Activated CD4-positive, alpha-beta T cell treated with anti-CD3 and anti-CD28 coated beads, Interleukin-2, amount 50 U/mL, for 24 hours (primary cell): ENCODE data around the gene CCNYL1.
"Not testable (repeated sequence)": the region's sequence is repeated elsewhere in the genome, so short reads cannot be mapped to it uniquely, and the experiment has no call there.

Experiments used
- DNase-seq, 2 donors: peaks; one replicate each; pipeline ENCODE4 v3.0.0-alpha.2; 2020; ENCODE audit warnings: low read depth in 1 of 2, low spot score in 1 of 2

Gene CCNYL1

GRCh38 chr2:207696911-207697310, 14.5 kb upstream of the CCNYL1 start:
- DNase-seq = not testable (repeated sequence)

DNA sequence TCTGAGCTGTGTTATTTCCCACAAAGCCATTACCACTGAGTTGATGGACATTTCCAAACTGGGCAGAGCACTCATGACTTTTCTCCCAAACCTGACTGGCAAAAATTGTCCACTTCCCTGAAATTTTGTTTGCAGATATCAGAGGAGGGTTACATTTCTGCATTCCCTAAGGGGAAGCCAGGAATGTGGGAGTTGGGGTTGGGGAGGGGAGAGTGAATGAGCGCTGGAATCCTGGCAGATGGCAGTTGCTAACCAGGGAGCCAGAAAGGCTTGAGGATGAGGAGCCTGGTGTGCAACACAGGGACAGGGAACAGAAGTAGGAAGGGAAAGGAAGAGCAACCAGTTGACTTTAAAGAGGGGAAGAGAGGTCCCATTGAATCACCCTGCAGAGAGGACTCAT, 14.0 kb upstream of the CCNYL1 start:
- DNase-seq = no peak

GRCh38 chr2:207698301-207698700, 13.1 kb upstream of the CCNYL1 start:
- DNase-seq = no peak

GRCh38 chr2:207704078-207704477, 7.4 kb upstream of the CCNYL1 start:
- DNase-seq = no peak

DNA sequence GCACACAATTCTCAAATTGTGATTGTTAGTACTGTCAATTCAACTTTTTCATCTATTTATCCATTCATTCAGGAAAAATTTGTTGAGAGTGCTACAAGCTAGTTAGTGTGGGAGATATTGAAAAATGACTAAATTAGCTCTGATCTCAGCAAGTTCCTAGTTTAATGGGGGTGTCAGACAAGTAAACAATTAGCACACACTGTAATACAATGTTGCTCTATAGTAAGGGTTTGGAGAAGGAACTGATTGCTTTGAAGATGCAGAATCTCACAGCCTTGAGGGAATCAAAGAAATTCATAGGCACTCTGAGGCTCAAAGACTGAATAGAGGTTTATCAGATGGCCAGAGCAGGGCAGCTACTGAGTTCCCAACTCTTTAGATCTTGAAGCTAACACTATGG, 6.8 kb upstream of the CCNYL1 start:
- DNase-seq = no peak

GRCh38 chr2:207706936-207707860, 4.2 kb upstream of the CCNYL1 start:
- no peak for DNase-seq

DNA sequence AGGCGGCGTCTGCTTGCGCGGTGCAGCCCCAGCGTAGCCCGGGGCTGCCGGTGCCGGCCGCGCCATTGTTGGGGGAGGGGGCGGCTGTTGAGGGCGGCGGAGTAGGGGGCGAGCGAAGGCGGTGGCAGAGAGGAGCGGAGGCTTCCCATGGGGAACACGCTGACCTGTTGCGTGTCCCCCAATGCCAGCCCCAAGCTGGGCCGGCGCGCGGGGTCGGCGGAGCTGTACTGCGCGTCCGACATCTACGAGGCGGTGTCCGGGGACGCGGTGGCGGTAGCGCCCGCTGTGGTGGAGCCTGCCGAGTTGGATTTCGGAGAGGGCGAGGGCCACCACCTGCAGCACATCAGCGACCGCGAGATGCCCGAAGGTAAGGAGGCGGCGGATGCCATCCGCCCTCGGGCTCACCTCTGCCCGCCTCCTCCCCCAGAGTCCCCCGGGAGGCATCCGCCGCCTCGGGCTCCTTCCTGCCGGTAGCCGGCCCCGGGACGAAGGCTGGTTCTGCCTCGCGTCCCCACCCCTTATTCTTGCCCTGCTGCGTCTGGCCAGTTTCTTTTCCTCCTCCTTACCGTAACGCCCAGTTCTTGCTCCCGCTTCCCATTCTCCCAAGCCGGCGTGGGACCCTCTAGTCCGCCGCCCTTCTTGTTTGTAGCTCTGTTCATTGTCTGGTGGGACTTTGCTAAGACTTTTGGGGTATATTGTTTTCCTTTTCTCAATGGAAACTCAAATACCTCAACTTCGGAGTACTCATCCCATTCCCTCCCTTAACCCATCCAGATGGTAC, 500 bp downstream of the CCNYL1 start:
- peak; percentile 10 to 21 for DNase-seq

- no peak for DNase-seq
Observed at GRCh38 chr2:207716056-207716455, 4.6 kb downstream of the CCNYL1 start.

GRCh38 chr2:207718521-207718920, 7.1 kb downstream of the CCNYL1 start:
- DNase-seq = no peak

DNA sequence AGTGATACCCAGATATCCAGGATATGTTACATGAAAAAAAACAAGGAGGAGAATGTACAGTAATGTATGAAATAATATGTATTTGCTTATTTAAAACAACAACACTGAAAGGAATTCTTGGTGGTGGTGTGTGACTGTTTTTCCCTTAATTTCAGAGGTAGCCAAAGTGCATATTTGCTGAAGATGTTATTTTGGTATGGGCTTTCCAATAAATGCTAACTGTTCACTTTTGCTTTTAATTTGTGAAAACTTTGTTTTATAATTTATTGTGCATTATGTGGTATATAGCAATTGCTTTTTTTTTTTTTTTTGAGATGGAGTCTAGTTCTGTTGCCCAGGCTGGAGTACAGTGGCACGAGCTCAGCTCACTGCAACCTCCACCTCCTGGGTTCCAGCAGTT, 7.6 kb downstream of the CCNYL1 start:
- no peak for DNase-seq

- DNase-seq = not testable (repeated sequence)
Observed at GRCh38 chr2:207719655-207720054, 8.2 kb downstream of the CCNYL1 start.

GRCh38 chr2:207720517-207721187, 9.2 kb downstream of the CCNYL1 start:
- no peak for DNase-seq

DNA sequence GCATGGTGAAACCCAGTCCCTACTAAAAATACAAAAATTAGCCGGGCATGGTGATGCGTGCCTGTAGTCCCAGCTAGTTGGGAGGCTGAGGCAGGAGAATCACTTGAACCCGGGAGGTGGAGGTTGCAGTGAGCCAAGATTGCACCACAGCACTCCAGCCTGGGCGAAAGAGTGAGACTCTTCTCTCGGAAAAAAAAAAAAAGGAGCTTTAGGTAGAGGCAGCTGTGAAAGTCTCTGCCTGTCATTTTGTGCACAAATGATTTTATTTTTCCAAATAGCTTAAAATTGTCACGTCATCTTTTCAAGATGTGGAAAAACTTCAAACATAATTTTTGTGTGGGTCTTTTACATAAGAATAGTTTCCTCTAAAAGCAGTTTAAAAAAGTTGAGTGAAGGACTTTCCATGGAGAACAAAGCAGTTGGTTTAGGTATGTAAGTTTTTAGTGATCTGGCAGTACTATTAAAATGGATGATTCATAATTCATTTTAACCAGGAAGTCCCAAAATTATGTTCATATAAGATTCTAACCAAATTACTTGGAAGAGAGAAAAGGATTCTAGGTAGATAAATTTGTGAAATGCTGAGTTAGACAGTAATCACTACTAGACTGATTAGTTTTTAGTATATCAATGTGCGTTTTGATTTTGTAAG, 11.5 kb downstream of the CCNYL1 start:
- no peak for DNase-seq

DNA sequence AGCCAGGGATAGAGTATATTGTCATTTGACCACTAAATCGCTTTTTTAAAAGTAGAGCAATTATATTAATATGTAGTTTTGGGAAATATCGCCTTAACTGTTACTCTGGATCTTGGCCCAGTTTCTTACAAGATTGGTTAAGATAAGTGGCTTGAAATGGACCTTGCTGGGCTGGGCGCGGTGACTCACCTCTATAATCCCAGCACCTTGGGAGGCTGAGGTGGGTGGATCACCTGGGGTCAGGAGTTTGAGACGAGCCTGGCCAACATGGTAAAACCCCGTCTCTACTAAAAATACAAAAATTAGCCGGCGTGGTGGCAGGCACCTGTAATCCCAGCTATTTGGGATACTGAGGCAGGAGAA, 12.0 kb downstream of the CCNYL1 start:
- DNase-seq = not testable (repeated sequence)

DNA sequence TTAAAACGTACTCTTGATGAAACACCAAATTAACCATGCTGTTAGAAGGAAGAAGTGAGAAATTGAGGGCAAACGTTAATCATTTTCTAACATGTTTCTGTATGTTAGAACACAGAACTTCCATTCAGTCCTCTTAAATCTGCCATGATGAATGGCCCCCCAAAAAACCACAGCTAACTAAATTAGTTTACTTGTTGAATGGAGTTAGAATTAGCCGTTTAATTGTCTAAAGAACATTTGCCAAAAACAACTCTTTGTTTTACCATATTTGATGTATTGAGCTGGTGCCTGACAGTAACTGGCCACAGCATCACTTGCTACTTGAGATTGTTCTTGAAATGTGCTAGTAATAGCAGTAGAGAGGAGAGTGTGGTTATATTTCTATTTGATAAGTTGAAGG, 12.7 kb downstream of the CCNYL1 start:
- no peak for DNase-seq

DNA sequence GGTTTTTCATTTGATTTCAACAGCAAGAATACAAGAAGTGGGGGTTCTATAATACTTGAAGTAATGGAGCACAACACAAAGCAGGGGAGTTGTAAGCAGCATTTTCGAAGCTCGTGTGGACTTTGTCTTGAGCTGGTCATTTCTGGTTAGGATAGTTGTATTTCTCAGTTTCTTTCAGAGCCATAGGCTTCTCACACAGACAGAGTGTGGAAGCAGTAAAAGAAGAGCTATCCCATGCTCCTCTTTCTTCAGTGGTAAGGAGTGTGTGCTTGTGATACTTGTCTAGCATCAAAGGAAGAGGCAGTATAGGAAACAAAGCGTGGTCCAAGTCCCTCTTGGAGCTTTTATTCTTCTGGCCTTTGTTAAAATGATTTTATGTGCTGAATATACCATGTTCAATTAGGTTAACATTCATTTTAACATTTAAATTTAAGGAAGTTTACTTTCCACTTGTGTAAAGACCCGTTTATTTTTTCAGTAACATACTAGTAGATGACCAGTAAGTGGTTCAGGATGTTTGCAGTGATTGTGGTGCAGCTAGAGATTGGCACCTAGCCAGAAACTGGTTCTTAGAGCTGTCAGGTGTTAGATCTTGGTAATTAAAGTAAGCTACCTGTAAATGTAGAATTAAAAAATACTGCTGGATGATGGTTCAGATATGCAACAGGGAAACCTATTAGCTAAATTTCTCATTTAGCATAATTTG, 14.6 kb downstream of the CCNYL1 start:
- no peak for DNase-seq

DNA sequence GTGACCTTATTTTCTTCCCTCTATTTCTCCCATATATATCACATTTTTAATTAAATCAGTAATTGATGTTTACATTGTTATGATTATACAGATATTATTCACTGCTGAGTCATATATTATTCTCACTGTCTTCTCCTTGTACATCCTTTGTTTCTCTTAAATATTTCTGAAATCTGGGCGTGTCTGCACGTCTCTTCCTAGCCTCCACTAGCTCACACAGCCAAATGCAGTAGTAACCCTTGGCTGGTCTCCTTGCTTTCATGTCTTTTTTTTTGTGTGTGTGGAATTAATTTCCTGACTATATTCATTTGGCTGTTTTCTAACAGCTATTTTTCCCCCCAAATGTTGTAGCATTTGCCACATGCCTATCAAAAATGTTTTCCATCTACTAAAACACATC, 15.8 kb downstream of the CCNYL1 start:
- DNase-seq = no peak

DNA sequence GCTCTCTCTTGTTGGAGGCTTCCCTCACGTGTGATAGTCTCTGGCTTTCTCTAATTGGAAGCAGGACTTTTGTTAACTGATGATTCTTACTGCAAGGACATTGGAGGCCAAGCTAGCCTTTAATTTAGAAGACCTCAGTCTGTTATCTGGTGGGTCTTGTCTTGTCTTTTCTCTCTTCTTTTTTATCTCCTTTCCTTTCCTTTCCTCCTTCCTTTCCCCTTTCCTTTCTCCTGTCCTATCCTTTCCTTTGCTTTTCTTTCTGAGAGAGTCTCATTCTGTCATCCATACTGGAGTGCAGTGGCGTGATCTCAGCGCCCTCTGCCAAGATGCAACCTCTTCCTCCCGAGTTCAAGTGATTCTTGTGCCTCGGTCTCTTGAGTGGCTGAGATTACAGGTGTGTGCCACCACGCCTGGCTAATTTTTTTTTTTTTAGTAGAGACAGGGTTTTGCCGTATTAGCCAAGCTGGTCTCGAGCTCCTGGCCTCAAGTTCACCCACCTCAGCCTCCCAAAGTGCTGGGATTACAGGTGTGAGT, 18.1 kb downstream of the CCNYL1 start:
- DNase-seq = no peak

GRCh38 chr2:207731138-207731537, 19.7 kb downstream of the CCNYL1 start:
- DNase-seq = no peak

DNA sequence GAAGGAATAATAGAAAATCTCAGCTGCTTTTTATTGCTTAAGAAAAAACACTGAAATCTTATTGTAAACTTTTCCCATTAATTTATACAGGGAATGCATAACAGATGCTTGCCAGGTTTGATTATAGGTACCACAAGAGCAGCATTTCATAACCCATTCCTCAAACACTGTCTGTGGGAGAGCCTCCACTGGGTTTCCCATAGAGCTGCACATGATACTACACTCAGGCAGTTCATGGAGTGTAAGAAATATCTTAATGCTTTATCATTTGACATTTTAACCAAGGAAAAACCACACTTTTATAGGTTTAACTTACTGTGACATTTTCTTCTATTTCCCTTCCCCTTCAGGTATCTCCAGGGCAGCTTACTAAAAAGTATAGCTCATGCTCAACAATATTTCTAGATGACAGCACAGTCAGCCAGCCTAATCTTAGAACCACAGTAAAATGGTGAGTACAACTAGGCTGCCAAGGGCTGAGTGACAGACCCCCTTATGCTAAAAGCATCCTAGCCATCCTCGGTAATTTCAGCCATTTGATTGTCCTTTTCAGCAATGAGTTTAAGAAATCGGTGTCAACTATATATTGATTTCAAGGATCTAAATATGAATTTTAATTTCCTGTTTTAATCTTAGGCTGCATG, 22.3 kb downstream of the CCNYL1 start:
- DNase-seq = no peak
